SW480 (cell line): ENCODE results near the gene TMA16.
A peak's percentile ranks its signal among the peaks of the same experiment; 100 is the strongest.
"Not testable (repeated sequence)": the region's sequence is repeated elsewhere in the genome, so short reads cannot be mapped to it uniquely, and the experiment has no call there.

Experiments used
- DNase-seq: peaks from one replicate; pipeline ENCODE4 v3.0.0-alpha.2; 2016; ENCODE audit warnings: low spot score

Gene TMA16

GRCh38 chr4:163494360-163495241 lies at the start of gene TMA16:
TSS of gene TMA16 (plus strand) at chr4:163494690. CDS start at chr4:163494802, 112 bp downstream.
- DNase-seq = peak; percentile 88

DNA sequence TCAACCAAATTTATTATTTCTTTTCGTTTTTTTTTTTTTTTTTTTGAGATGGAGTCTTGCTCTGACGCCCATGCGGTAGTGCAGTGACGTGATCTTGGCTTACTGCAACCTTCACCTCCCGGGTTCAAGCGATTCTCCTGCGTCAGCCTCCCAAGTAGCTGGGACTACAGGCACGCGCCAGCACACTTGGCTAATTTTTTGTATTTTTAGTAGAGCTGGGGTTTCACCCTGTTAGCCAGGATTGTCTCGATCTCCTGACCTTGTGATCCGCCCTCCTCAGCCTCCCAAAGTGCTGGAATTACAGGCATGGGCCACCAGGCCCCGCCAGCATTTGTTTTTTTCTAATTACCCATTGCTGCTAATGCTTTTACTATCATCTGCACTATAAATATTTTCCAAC lies 47.5 kb upstream of the TMA16 start:
- DNase-seq = not testable (repeated sequence)

- no peak for DNase-seq
Measured at GRCh38 chr4:163447481-163447880, 47.0 kb upstream of the TMA16 start.

DNA sequence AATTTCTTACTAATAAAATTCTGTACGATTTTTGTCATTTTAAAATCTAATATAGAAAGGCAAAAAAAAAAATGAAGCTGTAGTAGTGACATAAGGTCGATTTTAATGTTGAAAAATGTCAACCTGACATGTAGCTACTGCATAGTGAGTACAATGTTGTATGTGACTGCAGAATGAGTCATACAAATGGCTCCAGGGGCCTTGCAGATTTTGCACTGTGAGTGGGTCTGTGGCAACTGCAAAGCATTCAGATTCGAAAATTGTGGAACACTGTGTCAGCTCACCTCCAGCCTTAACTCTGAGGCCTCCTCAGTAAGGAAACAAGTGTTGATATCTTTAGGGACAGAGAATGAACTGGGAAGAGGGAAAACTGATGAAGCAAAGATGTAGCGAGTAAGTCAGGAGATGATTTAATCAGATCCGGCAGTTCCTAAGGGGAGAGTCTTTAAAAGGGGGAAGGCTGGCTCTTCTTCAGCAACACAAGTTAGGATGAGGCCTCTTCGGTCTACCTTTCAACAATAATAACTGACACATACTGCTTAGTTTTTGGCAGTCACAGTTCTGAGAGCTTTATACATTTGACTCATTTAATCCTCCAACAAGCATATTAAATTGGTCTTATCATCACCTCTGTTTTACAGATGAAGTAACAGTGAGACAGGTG lies 45.8 kb upstream of the TMA16 start:
- no peak for DNase-seq

DNA sequence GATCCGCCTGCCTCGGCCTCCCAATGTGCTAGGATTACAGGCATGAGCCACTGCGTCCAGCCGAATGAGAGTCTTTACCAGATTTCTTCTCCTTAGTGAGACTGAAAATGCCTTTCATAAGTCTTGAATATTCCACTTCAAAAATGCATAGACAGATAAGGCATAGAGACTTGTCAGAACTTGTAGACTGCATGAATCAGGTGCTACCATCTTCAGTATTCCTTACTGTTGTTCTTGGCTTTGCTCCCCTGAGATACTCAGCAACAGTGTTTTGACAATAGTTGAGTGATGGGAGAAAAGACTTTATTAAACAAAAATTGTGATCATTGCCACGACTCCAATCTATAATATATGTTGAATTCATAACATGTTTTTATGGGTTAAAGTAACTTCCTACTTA lies 31.9 kb upstream of the TMA16 start:
- no peak for DNase-seq

DNA sequence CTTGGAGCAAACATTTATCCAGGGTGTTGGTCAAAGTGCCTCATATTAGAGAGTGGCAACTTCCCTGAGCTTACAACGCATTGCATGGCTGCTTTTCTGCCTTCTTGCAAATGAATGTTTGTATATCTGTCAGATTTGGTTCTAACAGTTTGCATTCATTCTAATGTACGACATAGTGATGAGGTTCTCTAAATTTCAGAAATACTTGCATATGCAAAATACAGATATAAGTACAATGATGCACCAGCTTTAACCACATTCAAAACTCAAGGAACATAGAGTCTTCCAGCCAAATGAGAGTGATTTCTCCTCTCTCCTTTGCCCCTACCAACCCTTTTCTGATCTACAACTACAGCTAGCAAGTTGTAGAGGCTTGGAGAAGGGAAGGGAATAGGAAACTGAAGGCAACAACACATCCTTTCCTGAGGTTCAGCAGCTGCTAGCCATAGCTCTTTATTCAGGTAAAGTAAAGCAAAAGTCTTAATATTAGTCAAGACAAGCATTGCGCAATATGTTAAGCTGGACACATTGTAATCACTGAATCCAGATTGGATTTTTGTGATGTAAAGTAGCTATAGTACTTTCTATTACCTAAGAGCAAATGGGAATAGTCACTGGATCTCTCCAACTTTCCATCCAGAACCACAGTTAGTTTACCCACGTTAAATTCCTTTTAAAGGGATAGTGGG lies 27.3 kb upstream of the TMA16 start:
- DNase-seq = no peak

- no peak for DNase-seq
Measured at GRCh38 chr4:163470391-163470790, 24.1 kb upstream of the TMA16 start.

DNA sequence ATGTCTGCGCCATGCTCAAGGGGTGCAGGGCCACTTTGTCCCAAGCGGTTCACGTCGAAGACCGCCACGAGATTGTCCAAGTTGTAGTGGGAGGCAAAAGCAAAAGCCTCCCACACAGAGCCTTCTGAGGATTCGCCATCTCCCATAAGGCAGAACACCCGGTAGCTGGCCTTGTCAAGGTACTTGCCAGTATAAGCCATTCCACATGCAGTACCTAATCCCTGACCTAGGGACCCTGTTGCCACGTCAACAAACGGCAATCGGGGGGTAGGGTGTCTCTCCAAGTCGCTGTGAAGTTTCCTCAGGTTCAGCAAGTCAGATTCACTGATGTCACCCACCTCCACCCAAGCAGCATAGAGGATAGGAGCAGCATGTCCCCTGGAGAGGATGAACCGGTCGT lies 21.4 kb upstream of the TMA16 start:
- no peak for DNase-seq

- DNase-seq = no peak
Measured at GRCh38 chr4:163473576-163473975, 20.9 kb upstream of the TMA16 start, which contains the start of gene TKTL2. TSS of gene TKTL2 (minus strand) at chr4:163473754. CDS start at chr4:163473734, 20 bp downstream.

GRCh38 chr4:163474027-163474426 lies 20.5 kb upstream of the TMA16 start:
- DNase-seq = no peak

DNA sequence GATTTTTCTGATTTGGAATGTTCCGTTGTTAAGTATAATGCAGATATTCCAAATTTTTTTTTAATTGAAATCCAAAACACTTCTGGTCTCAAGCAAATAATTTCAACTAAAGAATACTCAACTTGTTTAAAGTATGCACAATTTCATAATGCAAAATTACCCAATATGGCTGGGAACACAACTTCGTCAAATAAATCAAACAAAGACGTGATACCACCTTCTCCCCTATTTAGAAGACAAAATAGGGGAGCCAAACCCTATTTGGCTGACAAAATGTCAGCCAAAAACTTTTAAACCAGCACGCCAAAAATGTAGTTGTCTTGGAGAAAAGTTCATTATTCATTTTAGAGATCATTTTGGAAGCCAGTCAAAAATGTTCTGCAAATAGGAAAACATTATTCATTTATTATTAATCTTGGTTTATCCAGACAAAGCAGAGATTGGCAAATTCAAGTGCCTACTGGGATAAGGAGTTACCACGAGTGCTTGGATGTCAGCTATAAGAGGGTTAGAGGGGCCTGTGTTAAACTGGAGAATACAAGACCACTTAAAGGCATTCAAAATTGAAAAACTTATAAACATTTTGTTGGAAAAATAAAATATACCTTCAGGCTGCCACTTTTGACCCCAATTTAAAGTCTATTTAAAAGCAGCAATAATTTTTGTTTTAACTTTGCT lies 17.6 kb upstream of the TMA16 start:
- no peak for DNase-seq

DNA sequence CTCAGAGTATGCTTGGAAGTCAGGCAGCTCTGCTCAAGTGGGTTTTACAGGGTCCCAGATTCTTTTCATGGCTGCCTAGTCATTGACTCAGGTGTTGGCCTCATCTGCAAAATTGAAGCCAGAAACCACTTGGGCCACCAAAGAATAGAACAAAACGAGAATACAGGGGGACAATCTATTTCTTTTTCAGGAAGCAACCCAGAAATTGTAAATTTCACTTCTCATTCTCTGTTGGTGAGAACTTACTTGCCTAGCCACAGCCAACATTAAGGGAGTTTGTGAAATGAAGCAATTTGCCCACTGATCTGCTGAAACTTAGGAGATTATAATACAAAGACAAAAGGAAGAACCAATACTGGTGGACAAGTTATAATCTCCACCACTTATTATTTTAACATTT lies 12.3 kb upstream of the TMA16 start:
- DNase-seq = no peak

DNA sequence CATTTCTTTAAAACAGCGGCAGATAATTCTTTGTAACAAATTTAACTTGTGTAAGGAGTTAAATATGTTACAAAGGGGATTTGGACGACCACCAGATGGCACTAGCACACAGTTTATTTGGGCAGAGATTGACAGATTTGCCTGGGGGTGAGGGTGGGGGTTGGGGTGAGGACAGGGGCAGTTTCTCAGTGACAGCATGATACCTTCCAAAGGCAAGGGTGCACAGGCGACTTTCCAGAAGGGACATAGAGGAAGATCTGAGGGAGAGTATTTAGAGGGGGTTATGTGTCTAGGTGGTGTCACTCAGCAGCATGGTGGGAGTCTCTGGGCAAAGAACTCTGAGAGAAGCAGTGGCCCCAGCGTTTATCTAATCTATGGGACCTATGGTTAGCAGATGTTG lies 9.6 kb upstream of the TMA16 start:
- DNase-seq = peak; percentile 12

DNA sequence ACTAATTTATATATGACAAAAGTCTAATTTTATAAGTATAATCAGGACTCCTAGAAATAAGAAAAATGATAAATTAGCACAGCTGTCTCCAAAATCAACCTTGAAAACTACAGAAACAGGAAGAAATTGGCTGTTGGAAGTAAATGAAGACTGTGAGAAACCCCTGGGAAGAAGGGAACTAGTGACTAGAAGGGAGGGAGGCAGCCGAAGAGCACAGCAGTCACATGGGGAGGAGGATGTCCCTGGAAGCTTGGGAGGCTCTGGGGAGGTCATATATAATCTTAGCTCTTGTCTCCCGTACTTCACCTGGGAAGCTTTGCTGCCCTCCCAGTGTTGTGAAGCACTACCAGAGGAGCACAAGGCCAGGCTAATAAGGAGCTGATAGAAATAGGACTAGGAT lies 8.9 kb upstream of the TMA16 start:
- DNase-seq = no peak

GRCh38 chr4:163486321-163486720 lies 8.2 kb upstream of the TMA16 start:
- no peak for DNase-seq

GRCh38 chr4:163489929-163490328 lies 4.6 kb upstream of the TMA16 start:
- no peak for DNase-seq

GRCh38 chr4:163492951-163493504 lies 1.5 kb upstream of the TMA16 start:
- no peak for DNase-seq

GRCh38 chr4:163493643-163494359 lies 689 bp upstream of the TMA16 start:
- DNase-seq = no peak

DNA sequence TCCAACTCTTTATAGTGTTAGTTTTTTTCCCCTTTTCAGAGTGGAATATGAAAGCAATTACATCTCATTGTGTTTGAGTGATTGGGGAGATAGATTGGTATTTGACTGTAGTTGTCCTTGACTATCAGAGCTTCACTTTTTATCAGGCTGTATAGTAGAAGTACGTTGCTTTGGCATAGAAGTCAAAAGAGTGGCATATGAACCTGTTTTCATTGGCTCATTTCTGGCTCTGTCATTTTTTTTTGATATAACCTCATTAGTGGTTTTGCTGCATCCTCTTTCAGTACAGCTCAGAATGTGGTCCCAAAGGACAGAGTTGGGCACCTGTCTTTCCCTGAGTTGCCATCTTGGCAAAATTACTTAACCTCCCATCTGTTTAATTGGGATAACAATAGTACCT lies 1.4 kb downstream of the TMA16 start:
- peak; percentile 5 for DNase-seq

DNA sequence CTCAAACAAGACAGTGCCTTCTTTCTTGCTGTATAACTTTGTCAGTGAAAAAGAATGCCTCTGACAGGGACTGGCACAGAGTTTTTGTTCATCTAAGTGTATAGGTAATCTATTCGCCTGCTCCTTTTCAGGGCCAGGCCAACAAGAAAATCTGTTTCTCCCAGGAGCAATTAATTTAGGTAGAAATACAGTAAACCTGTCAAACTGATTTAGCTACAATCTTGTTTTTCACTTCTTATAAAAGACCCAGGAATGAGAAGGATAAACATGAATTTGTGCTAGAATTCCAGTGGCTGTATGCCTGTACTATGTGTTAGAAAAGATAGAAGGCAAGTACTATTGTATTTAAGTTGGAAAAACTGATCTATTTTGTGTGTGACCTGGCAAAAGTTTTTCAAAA lies 6.1 kb downstream of the TMA16 start:
- no peak for DNase-seq

GRCh38 chr4:163505374-163505773 lies 10.9 kb downstream of the TMA16 start:
- no peak for DNase-seq
